GM12872 (cell line): ENCODE data around the gene IVNS1ABP.

Experiments used
- CTCF ChIP-seq: IDR thresholded peaks from 3 replicates; pipeline ENCODE4 v1.5.1; 2011; ENCODE audit warnings: low read depth, mild to moderate bottlenecking, low read length, moderate library complexity; ENCODE audit not compliant: insufficient read depth

The IVNS1ABP gene

GRCh38 chr1:185351734-185352466 lies 34.9 kb upstream of the IVNS1ABP start:
- TF ChIP-seq CTCF, result no peak

- TF ChIP-seq CTCF, result no peak
Measured at GRCh38 chr1:185350027-185350442, 33.0 kb upstream of the IVNS1ABP start.

GRCh38 chr1:185349556-185349955 lies 32.5 kb upstream of the IVNS1ABP start:
- TF ChIP-seq CTCF, result no peak

- no peak for TF ChIP-seq CTCF
Measured at GRCh38 chr1:185348985-185349384, 31.9 kb upstream of the IVNS1ABP start.

GRCh38 chr1:185348296-185348695 lies 31.3 kb upstream of the IVNS1ABP start:
- no peak for TF ChIP-seq CTCF

GRCh38 chr1:185345913-185346720 lies 29.1 kb upstream of the IVNS1ABP start:
- no peak for TF ChIP-seq CTCF

- TF ChIP-seq CTCF, result no peak
Measured at GRCh38 chr1:185343306-185343705, 26.3 kb upstream of the IVNS1ABP start.
